ENCODE data around the gene RAG2.

- no peak for TF ChIP-seq ZNF280D (tag by site-specific recombination; IDR thresholded peaks at IDR 0.05)
- TF ChIP-seq ATF2 (tag by site-specific recombination; IDR thresholded peaks at IDR 0.05; ENCODE audit: low read depth): no peak
- no peak for TF ChIP-seq ZSCAN30 (tag by site-specific recombination; IDR thresholded peaks at IDR 0.05)
- TF ChIP-seq ZNF391 (tag by site-specific recombination; IDR thresholded peaks at IDR 0.05; ENCODE audit: borderline replicate concordance, low read depth): no peak
- no peak for TF ChIP-seq ZNF747 (tag by site-specific recombination; IDR thresholded peaks at IDR 0.05)
- no peak for TF ChIP-seq CTCF (tag by site-specific recombination; IDR thresholded peaks at IDR 0.05)
- TF ChIP-seq KLF1 (tag by site-specific recombination; IDR thresholded peaks at IDR 0.05): no peak
- TF ChIP-seq ZNF677 (tag by site-specific recombination; IDR thresholded peaks at IDR 0.05): no peak
- no peak for TF ChIP-seq MEIS1 (CRISPR knock-in tag; IDR thresholded peaks at IDR 0.05; ENCODE audit: borderline replicate concordance)
These were observed 1.2 kb downstream of the RAG2 start for GRCh38 chr11:36596880-36597279.
